Neuronal stem cell (in vitro differentiated cells): ENCODE results near the gene SPATC1L.

Experiments used
- DNase-seq: peaks from one replicate; pipeline ENCODE4 v3.0.0-alpha.2; 2013; ENCODE audit warnings: low spot score
- H2AFZ ChIP-seq: one replicate; pipeline ENCODE4 v1.6.1; 2013; ENCODE audit warnings: mild to moderate bottlenecking, low read length, inconsistent platforms
- H2AK5ac ChIP-seq: 2 replicates; pipeline ENCODE4 v1.6.1; 2013; ENCODE audit warnings: low read depth, mild to moderate bottlenecking, inconsistent platforms, low read length, moderate library complexity, mixed read lengths
- H2BK120ac ChIP-seq: 2 replicates; pipeline ENCODE4 v1.6.1; 2013; ENCODE audit warnings: low read depth, mild to moderate bottlenecking, inconsistent platforms, low read length, moderate library complexity, mixed read lengths
- H2BK12ac ChIP-seq: one replicate; pipeline ENCODE4 v1.6.1; 2013; ENCODE audit warnings: low read length, inconsistent platforms
- H2BK15ac ChIP-seq: 2 replicates; pipeline ENCODE4 v1.6.1; 2013; ENCODE audit warnings: mild to moderate bottlenecking, low read length, inconsistent platforms, mixed read lengths
- H2BK5ac ChIP-seq: one replicate; pipeline ENCODE4 v1.6.1; 2013; ENCODE audit warnings: inconsistent platforms, mild to moderate bottlenecking, low read length, moderate library complexity
- H3K14ac ChIP-seq: one replicate; pipeline ENCODE4 v1.6.1; 2013; ENCODE audit warnings: low read length, inconsistent platforms
- H3K18ac ChIP-seq: 2 replicates; pipeline ENCODE4 v1.6.1; 2013; ENCODE audit warnings: low read length, inconsistent platforms
- H3K23ac ChIP-seq: 2 replicates; pipeline ENCODE4 v1.6.1; 2013; ENCODE audit warnings: low read depth, mild to moderate bottlenecking, mixed read lengths, low read length, inconsistent platforms; ENCODE audit not compliant: poor library complexity
- H3K27ac ChIP-seq: replicated peaks from 3 replicates; pipeline ENCODE4 v1.5.1; 2013; ENCODE audit warnings: low read length, inconsistent platforms
- H3K27me3 ChIP-seq, 3 experiments: 2 replicates each; pipeline ENCODE4 v1.6.1; 2013; ENCODE audit warnings: low read length in 3 of 3, mild to moderate bottlenecking in 2 of 3, inconsistent platforms in 1 of 3, low read depth in 1 of 3, mixed read lengths in 1 of 3, moderate library complexity in 1 of 3; ENCODE audit not compliant: control insufficient read depth in 3 of 3, insufficient read depth in 3 of 3
- H3K36me3 ChIP-seq, 2 donors: replicated peaks in 1 of 2; 2 replicates each; pipeline ENCODE4 v1.6.1; 2013; ENCODE audit warnings: low read length in 2 of 2; ENCODE audit not compliant: control insufficient read depth in 2 of 2, insufficient read depth in 2 of 2
- H3K4ac ChIP-seq: 2 replicates; pipeline ENCODE4 v1.6.1; 2013; ENCODE audit warnings: inconsistent platforms, mild to moderate bottlenecking, low read length, moderate library complexity
- H3K4me1 ChIP-seq, 2 donors: 1 replicate in 1 of 2; 2 replicates in 1 of 2; pipeline ENCODE4 v1.6.1; 2013; ENCODE audit warnings: low read length in 2 of 2, low read depth in 1 of 2; ENCODE audit not compliant: control insufficient read depth in 2 of 2, insufficient read depth in 1 of 2
- H3K4me2 ChIP-seq: one replicate; pipeline ENCODE4 v1.6.1; 2013; ENCODE audit warnings: mild to moderate bottlenecking, low read length, inconsistent platforms; ENCODE audit not compliant: insufficient read depth, poor library complexity, severe bottlenecking
- H3K4me3 ChIP-seq, 2 donors: 2 replicates each; pipeline ENCODE4 v1.5.1; 2013; ENCODE audit warnings: low read length in 2 of 2, mild to moderate bottlenecking in 2 of 2, inconsistent platforms in 1 of 2, moderate library complexity in 1 of 2
- H3K79me1 ChIP-seq: one replicate; pipeline ENCODE4 v1.6.1; 2013; ENCODE audit warnings: low read depth, mild to moderate bottlenecking, inconsistent platforms, low read length, moderate library complexity
- H3K9ac ChIP-seq: one replicate; pipeline ENCODE4 v1.6.1; 2013; ENCODE audit warnings: mild to moderate bottlenecking, low read depth, low read length, inconsistent platforms; ENCODE audit not compliant: poor library complexity
- H3K9me3 ChIP-seq, 2 donors: replicated peaks in 1 of 2; 2 replicates each; pipeline versions ENCODE3 to v1.6.1; 2013; ENCODE audit warnings: low read length in 2 of 2, mild to moderate bottlenecking in 2 of 2, inconsistent platforms in 1 of 2, low read depth in 1 of 2, mixed read lengths in 1 of 2, moderate library complexity in 1 of 2; ENCODE audit not compliant: control insufficient read depth in 2 of 2, insufficient read depth in 1 of 2
- H4K8ac ChIP-seq: one replicate; pipeline ENCODE4 v1.6.1; 2013; ENCODE audit warnings: low read depth, mild to moderate bottlenecking, inconsistent platforms, low read length, moderate library complexity
- H4K91ac ChIP-seq: one replicate; pipeline ENCODE4 v1.6.1; 2013; ENCODE audit warnings: low read length, low read depth, mild to moderate bottlenecking, inconsistent platforms; ENCODE audit not compliant: poor library complexity
- WGBS, 2 donors: extraction: QIAGEN DNeasy Blood & Tissue Kit; methylation state at CpG; one replicate each; pipeline ENCODE4 v1.1.7; 2013; ENCODE audit warnings: missing lambda C conversion rate in 2 of 2, mixed read lengths in 1 of 2; ENCODE audit not compliant: insufficient read length in 2 of 2, insufficient replicate concordance in 1 of 2; ENCODE audit errors: extremely low coverage in 2 of 2; 5-methylcytosine and 5-hydroxymethylcytosine counted together

Gene SPATC1L

DNA sequence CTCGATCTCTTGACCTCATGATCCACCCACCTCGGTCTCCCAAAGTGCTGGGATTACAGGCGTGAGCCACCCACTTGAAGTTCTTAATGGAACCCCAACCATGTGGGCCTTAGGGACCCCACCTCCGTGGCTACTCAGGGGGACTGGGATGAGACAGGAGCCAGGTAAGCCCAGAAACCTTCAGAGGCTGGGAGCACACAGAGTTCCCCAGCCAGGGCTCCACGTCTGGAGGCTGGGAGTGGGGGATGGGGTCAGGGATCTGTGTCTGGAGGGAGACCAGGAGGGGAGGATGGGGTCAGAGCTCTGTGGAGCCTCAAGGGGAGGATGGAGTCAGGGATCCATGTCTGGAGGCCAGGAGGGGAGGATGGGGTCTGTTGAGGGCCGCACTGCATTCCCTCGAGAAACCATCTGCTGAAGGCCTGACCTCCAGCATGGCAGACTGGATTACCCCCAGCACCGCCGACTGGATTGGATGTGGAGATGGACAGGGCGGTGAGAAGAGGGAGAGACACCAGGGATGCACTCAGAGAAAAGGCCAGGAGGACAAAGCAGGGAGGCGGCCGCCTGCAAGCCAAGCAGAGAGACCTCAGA is 26.8 kb downstream of the SPATC1L start:
- Histone ChIP-seq H2BK5ac (no peak overlapping the region), H2BK120ac (no peak overlapping the region), H2BK12ac (no peak overlapping the region), H2AK5ac (no peak overlapping the region), H3K79me1 (peaks cover 9% of the 10 kb centered on the region), H3K9me3 (peaks cover 3 to 6% of the 10 kb centered on the region in 2 donors), H4K91ac (no peak overlapping the region), H3K27ac (no peak overlapping the region), H3K9ac (no peak overlapping the region), H3K18ac (no peak overlapping the region), H3K4ac (no peak overlapping the region), H2AFZ (no peak overlapping the region), H3K36me3 (peaks cover 0 to 4% of the 10 kb centered on the region in 2 donors), H3K27me3 (no peaks in the 10 kb centered on the region), H2BK15ac (no peak overlapping the region), H3K4me2 (no peak overlapping the region), H3K4me1 (peaks cover 15 to 19% of the 10 kb centered on the region in 2 donors), H3K23ac (no peak overlapping the region), H4K8ac (no peak overlapping the region), H3K4me3 (no peak overlapping the region), H3K14ac (no peak overlapping the region)
- DNase-seq, result no peak
- no CpG with 5 or more reads among the region's 12 CpGs for WGBS, 2 donors

DNA sequence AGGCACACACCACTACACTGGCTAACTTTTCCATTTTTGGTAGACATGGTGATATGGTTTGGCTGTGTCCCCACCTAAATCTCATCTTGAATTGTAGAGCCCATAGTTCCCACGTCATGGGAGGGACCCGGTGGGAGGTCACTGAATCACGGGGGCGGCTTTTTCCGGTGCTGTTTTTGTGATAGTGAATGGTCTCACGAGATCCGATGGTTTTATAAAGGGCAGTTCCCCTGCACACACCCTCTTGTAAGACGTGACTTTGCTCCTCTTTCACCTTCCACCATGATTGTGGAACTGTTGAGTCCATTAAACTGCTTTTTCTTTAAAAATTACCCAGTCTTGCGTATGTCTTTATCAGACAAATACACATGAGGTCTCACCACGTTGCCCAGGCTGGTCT is 27.6 kb downstream of the SPATC1L start:
- Histone ChIP-seq H3K4me3 (no peak overlapping the region), H3K9me3 (peaks cover 3 to 6% of the 10 kb centered on the region in 2 donors), H3K9ac (no peak overlapping the region), H3K4me1 (peaks cover 15 to 19% of the 10 kb centered on the region in 2 donors), H2AFZ (no peak overlapping the region), H4K91ac (no peak overlapping the region), H3K4me2 (no peak overlapping the region), H2BK120ac (no peak overlapping the region), H3K18ac (no peak overlapping the region), H2BK5ac (no peak overlapping the region), H3K23ac (no peak overlapping the region), H2BK12ac (no peak overlapping the region), H3K14ac (no peak overlapping the region), H3K4ac (no peak overlapping the region), H2AK5ac (no peak overlapping the region), H3K27me3 (no peaks in the 10 kb centered on the region), H3K36me3 (peaks cover 0 to 4% of the 10 kb centered on the region in 2 donors), H2BK15ac (no peak overlapping the region), H3K79me1 (peaks cover 6% of the 10 kb centered on the region), H4K8ac (no peak overlapping the region), H3K27ac (no peak overlapping the region)
- no peak for DNase-seq
- WGBS, 2 donors, result no CpG with 5 or more reads among the region's 10 CpGs

DNA sequence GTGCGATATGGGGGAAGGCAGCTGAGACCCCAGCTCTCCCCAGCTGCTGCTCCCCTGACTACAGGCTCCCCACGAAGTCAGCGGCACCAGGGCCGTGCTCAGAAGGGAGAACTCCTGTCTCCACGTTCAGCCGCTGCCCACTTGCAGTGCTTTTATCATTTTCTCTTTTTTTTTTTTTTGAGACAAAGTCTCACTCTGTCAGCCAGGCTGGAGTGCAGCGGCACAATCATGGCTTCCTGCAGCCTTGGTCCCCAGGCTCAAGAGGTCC is 27.9 kb downstream of the SPATC1L start:
- Histone ChIP-seq H4K91ac (peak overlapping the region; percentile 43), H3K27me3 (no peaks in the 10 kb centered on the region), H2BK12ac (no peak overlapping the region), H3K4me2 (no peak overlapping the region), H3K23ac (peak overlapping the region; percentile 50), H3K79me1 (peaks cover 6% of the 10 kb centered on the region), H3K27ac (no peak overlapping the region), H2BK5ac (peak overlapping the region; percentile 90), H2BK120ac (no peak overlapping the region), H3K9ac (no peak overlapping the region), H3K4me1 (peaks cover 15 to 21% of the 10 kb centered on the region in 2 donors), H3K4ac (no peak overlapping the region), H3K14ac (peak overlapping the region; percentile 97), H2BK15ac (peak overlapping the region; percentile 85), H3K18ac (no peak overlapping the region), H3K9me3 (peaks cover 2 to 4% of the 10 kb centered on the region in 2 donors), H2AFZ (no peak overlapping the region), H3K36me3 (peaks cover 0 to 4% of the 10 kb centered on the region in 2 donors), H2AK5ac (peak overlapping the region; percentile 95), H3K4me3 (no peak overlapping the region), H4K8ac (no peak overlapping the region)
- WGBS, 2 donors, result no CpG with 5 or more reads among the region's 7 CpGs
- no peak for DNase-seq

DNA sequence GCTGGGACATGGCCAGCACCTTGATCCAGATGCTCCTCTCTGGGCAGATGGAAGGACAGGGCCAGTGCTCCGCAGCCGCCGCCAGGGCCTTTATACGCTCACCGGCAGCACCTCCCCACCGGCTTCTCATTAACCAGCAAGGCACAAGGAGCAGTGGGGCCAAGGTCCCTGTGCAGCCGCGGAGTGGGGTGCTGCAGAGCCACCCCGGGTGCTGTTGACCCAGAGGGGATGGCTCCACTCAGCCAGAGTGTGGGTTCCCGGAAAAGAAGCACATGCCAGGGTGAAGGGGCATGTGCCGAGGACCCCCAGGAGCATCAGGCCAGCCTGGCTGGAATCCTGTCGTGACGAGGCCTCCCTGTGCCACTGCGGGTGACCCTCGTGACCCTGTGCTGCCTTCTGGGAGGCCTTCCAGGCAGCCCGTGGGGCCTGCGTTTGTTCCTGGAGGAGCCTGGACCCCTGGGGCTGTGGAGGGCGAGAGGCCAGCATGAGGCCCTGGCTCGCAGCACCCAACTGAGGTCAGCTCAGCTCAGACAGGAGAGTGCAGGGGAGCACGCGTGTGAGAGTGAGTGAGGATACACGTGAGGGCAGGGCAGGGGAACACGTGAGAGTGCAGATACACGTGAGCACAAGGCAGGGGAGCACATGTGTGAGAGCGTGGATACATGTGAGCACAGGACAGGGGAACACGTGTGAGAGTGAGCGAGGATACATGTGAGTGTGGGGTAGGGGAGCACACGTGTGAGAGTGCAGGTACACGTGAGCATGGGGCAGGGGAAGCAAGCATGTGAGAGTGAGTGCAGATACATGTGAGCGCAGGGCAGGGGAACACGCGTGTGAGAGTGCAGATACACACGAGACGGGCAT is 28.5 kb downstream of the SPATC1L start, which contains the start of gene FTCD:
Gene FTCD, minus strand, starts transcription at position 66 of the 864 bp plus-strand sequence. Its CDS starts 56 bp downstream, at position 10.
- peaks cover 6% of the 10 kb centered on the region for H3K79me1 ChIP-seq
- DNase-seq, result no peak
- peak within 1 kb of the TSS; percentile 80 for H3K9ac ChIP-seq
- H2AFZ ChIP-seq, result no peak within 1 kb of the TSS
- peak within 1 kb of the TSS in 1 of 2 donors; percentile 33 for H3K4me3 ChIP-seq
- peak within 1 kb of the TSS; percentile 43 for H4K91ac ChIP-seq
- no peak within 1 kb of the TSS for H3K4me2 ChIP-seq
- H3K27me3 ChIP-seq, result no peaks in the 10 kb centered on the region
- peak within 1 kb of the TSS; percentile 97 for H2BK15ac ChIP-seq
- H2BK120ac ChIP-seq, result no peak within 1 kb of the TSS
- peaks cover 15 to 25% of the 10 kb centered on the region in 2 donors for H3K4me1 ChIP-seq
- peak within 1 kb of the TSS; percentile 87 for H3K18ac ChIP-seq
- WGBS, 2 donors, result no CpG with 5 or more reads among the region's 34 CpGs
- peak within 1 kb of the TSS; percentile 97 for H3K14ac ChIP-seq
- H3K4ac ChIP-seq, result peak within 1 kb of the TSS; percentile 84
- peak within 1 kb of the TSS; percentile 96 for H4K8ac ChIP-seq
- peak within 1 kb of the TSS; percentile 82 for H2BK12ac ChIP-seq
- H3K36me3 ChIP-seq, result peaks cover 0 to 4% of the 10 kb centered on the region in 2 donors
- no peak within 1 kb of the TSS for H3K27ac ChIP-seq
- H3K9me3 ChIP-seq, result peaks cover 0 to 3% of the 10 kb centered on the region in 2 donors
- H3K23ac ChIP-seq, result peak within 1 kb of the TSS; percentile 50
- H2AK5ac ChIP-seq, result peak within 1 kb of the TSS; percentile 95
- peak within 1 kb of the TSS; percentile 90 for H2BK5ac ChIP-seq
